ENCODE data around the gene ZNF780B. TPM values are rescaled to one million over a fixed set of nuclear protein-coding genes. Genes with fewer than 3 reads are reported as not detected.

ZNF780B gene
- total RNA-seq, 4 donors from 2014 or later: 14.6 to 33.9 (median 17.0) TPM

DNA sequence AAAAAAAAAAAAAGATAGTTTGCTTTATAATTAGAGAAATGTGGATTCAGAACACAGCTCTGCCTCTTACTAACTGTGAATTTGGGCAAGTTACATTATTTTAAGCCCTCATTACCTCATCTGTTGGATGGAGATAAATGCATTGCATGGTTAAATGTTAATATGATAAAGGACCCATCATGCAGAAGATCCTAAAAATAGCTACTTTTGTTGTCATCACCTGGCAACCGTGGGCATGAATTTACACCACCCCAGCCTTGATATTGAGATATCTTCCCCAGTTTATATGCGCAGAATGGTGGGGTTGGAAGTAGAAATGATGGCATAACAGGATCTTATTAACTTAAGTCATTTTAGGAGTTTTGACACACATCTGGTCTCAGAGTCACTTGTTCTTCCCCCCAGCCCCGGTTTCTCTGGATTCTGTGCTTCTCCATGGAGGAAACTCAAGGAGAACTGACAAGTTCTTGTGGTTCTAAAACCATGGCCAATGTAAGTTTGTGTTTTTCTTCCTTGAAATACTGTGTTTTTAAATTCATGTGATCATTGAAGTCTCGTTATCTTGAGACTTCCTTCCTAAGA is 50.2 kb downstream of the ZNF780B start:
- peaks cover 0 to 56% (median 10%) of the 10 kb centered on the region in 3 donors for H3K36me3 ChIP-seq

DNA sequence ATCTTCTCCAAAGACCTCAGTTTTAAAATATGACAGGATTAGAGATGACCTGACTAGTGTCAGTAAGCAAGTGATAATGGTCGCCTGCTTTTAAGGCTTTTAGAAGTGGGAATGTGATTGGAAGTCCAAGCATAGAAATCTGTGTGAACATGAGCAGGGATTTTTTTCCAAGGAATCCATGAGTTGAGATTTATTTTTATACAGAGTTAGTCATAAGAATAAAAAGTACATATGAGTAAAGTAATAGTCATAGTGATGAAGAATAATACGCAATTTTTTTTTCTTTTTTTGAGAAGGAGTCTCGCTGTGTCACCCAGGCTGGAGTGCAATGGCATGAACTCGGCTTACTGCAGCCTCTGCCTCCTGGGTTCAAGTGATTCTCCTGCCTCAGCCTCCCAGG is 57.5 kb downstream of the ZNF780B start:
- H3K9me3 ChIP-seq: peaks cover 0 to 6% (median 0%) of the 10 kb centered on the region in 4 donors
- peaks cover 0 to 21% (median 0%) of the 10 kb centered on the region in 3 donors for H3K36me3 ChIP-seq
- H3K4me1 ChIP-seq: peaks cover 0 to 19% (median 0%) of the 10 kb centered on the region in 4 donors
- no peak for DNase-seq (ENCODE audit: low spot score in 2 of 2)
- no peak overlapping the region for H3K4me3 ChIP-seq
- no peak overlapping the region for H3K27ac ChIP-seq
- H3K27me3 ChIP-seq: no peaks in the 10 kb centered on the region
- WGBS, 2 donors: 94% methylated on average over 4 of the region's 4 CpGs
- TF ChIP-seq POLR2A (IDR thresholded peaks at IDR 0.05): no peak
- no peak for TF ChIP-seq CTCF (IDR thresholded peaks at IDR 0.05)

More for the DNA sequence above, 50.2 kb downstream of the ZNF780B start:
- WGBS, 2 donors: 86 to 88% methylated on average over 4 of the region's 4 CpGs
- no peak for DNase-seq (ENCODE audit: low spot score in 2 of 2)
- TF ChIP-seq CTCF (IDR thresholded peaks at IDR 0.05) (no peak), EP300 (IDR thresholded peaks at IDR 0.05) (no peak), POLR2A (IDR thresholded peaks at IDR 0.05) (no peak)
- no peak overlapping the region for H3K27ac ChIP-seq
- no peaks in the 10 kb centered on the region for H3K4me1 ChIP-seq
- H3K27me3 ChIP-seq: no peaks in the 10 kb centered on the region
- no peak overlapping the region for H3K4me3 ChIP-seq
- H3K9me3 ChIP-seq: peaks cover 0 to 17% (median 3%) of the 10 kb centered on the region in 4 donors

- TF ChIP-seq EP300 (IDR thresholded peaks at IDR 0.05) (no peak), CTCF (IDR thresholded peaks at IDR 0.05) (no peak), POLR2A (IDR thresholded peaks at IDR 0.05) (no peak)
- Histone ChIP-seq H3K27ac (peak overlapping the region in 3 of 4 donors; percentile 88 to 92 (median 91)), H3K4me3 (peak overlapping the region; percentile 42 to 90 (median 64)), H3K4me1 (peaks cover 0 to 19% (median 0%) of the 10 kb centered on the region in 4 donors), H3K36me3 (peaks cover 0 to 24% (median 0%) of the 10 kb centered on the region in 3 donors), H3K9me3 (peaks cover 0 to 11% (median 0%) of the 10 kb centered on the region in 4 donors), H3K27me3 (no peaks in the 10 kb centered on the region)
- no peak for DNase-seq (ENCODE audit: low spot score in 2 of 2)
- 70 to 73% methylated on average over 5 of the region's 5 CpGs for WGBS, 2 donors
These were observed 58.3 kb downstream of the ZNF780B start for GRCh38 chr19:39997638-39998216.

DNA sequence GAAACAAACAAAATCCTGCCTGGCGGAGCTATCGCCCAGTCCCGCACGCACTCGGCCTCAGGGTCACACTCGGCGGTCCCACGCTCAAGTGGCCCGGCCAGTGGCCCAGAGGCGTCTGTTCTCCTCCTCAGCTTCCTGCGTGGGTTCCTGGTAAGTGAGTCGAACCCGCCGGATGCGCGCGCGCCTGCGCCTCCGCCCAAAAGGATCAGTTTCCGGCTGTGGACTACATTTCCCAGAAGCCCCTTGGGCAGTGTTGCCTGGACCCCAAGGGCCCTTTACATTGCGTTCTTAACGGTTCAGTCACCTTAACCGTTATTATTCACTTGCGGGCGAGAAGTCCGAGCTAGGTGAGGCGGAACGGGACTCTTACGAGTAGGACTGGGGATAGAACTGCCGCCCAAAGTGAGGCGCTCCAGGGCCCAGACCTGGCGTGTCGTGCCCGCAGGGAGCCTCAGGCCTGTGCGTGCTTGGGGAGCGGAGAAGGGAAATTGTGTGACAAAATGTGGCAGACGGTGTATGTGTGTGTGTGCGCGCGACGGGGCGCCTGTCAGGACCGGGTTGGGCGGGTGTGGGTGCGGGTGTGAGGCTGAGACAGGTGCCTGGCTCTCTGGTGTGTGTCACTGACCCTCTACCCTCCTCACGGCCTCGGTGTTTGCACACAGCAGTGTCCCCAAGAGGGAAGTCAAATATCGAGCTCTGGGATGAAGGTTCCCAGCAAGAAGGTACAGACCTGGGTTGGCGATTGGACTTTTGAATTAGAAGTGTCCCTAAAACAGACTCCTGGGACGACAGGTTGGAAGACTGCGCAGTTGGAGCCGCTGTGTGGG is 59.0 kb downstream of the ZNF780B start, which contains the start of gene ZNF546:
ZNF546 (plus strand) TSS at position 250 of the 827 bp plus-strand sequence. CDS start 1,267 bp downstream, outside the sequence.
- 5 to 6% methylated on average over 47 to 49 of the region's 53 CpGs for WGBS, 2 donors
- peak within 1 kb of the TSS; percentile 75 to 92 (median 90) for H3K27ac ChIP-seq
- H3K9me3 ChIP-seq: peaks cover 0 to 11% (median 0%) of the 10 kb centered on the region in 4 donors
- peaks cover 0 to 19% (median 0%) of the 10 kb centered on the region in 4 donors for H3K4me1 ChIP-seq
- peak; percentile 75 to 91 for DNase-seq (ENCODE audit: low spot score in 2 of 2)
- H3K27me3 ChIP-seq: no peaks in the 10 kb centered on the region
- TF ChIP-seq EP300 (IDR thresholded peaks at IDR 0.05) (peak; percentile 84 to 95), POLR2A (IDR thresholded peaks at IDR 0.05) (peak; percentile 78 to 79), CTCF (IDR thresholded peaks at IDR 0.05) (peak in 1 of 5 experiments; percentile 18)
- peaks cover 0 to 21% (median 0%) of the 10 kb centered on the region in 3 donors for H3K36me3 ChIP-seq
- peak within 1 kb of the TSS; percentile 42 to 90 (median 64) for H3K4me3 ChIP-seq
